Peyer's patch (tissue), 4 donors: ENCODE data around the gene SLCO1B1. TPM values are rescaled to one million over a fixed set of nuclear protein-coding genes. Genes with fewer than 3 reads are reported as not detected.

Source experiments
- DNase-seq, 3 donors: peaks; one replicate each; pipeline ENCODE4 v3.0.0-alpha.2; 2017 to 2019
- H3K27ac ChIP-seq, 4 donors: fragments of 200-600 bp; sonication (generic); one replicate each; pipeline ENCODE4 v1.5.1; 2016 to 2019
- H3K27me3 ChIP-seq, 2 donors: fragments of 200-600 bp; sonication (generic); one replicate each; pipeline ENCODE4 v1.5.1; 2019
- H3K36me3 ChIP-seq, 3 donors: fragments of 200-600 bp; sonication (generic); one replicate each; pipeline ENCODE4 v1.5.1; 2016 to 2019
- H3K4me1 ChIP-seq, 4 donors: fragments of 200-600 bp; sonication (generic); one replicate each; pipeline ENCODE4 v1.5.1; 2016 to 2019
- H3K4me3 ChIP-seq, 4 donors: fragments of 200-600 bp; sonication (generic); 1 replicate in 3 of 4; 2 replicates in 1 of 4; pipeline ENCODE4 v1.5.1; 2016 to 2019; ENCODE audit warnings: mild to moderate bottlenecking in 1 of 4
- H3K9me3 ChIP-seq, 4 donors: fragments of 200-600 bp; sonication (generic); one replicate each; pipeline ENCODE4 v1.5.1; 2016 to 2019; ENCODE audit warnings: mild to moderate bottlenecking in 1 of 4
- CTCF ChIP-seq, 6 experiments: fragments of 450-650 bp in 4 of 6; fragments of 200-600 bp in 2 of 6; sonication (generic) in 1 of 6; IDR thresholded peaks; one replicate each; pipeline ENCODE4 v1.5.1; 2017 to 2019; ENCODE audit warnings: antibody characterized with exemption in 6 of 6, mild to moderate bottlenecking in 3 of 6, moderate library complexity in 1 of 6
- POLR2A ChIP-seq, 2 donors: fragments of 450-650 bp; IDR thresholded peaks; one replicate each; pipeline ENCODE4 v1.5.1; 2017; ENCODE audit warnings: antibody characterized with exemption in 2 of 2, mild to moderate bottlenecking in 2 of 2, moderate library complexity in 2 of 2
- total RNA-seq, 4 donors: library from RNA; depleted of rRNA; stranded (reverse); fragments of >200 nt; gene quantifications; one replicate each; pipeline ENCODE4 v1.1.0, GENCODE V29; 2016

SLCO1B1 gene
- total RNA-seq, 4 donors from 2014 or later: not detected

- no peak for TF ChIP-seq POLR2A (IDR thresholded peaks at IDR 0.05)
- no peak for TF ChIP-seq CTCF (IDR thresholded peaks at IDR 0.05)
These were observed 92.9 kb downstream of the SLCO1B1 start for GRCh38 chr12:21223930-21224329.

GRCh38 chr12:21234395-21234794 lies 103.4 kb downstream of the SLCO1B1 start:
- Histone ChIP-seq H3K27me3 (no peaks in the 10 kb centered on the region), H3K4me1 (no peaks in the 10 kb centered on the region), H3K27ac (no peak overlapping the region), H3K4me3 (no peak overlapping the region), H3K36me3 (no peaks in the 10 kb centered on the region), H3K9me3 (no peaks in the 10 kb centered on the region)
- TF ChIP-seq POLR2A (IDR thresholded peaks at IDR 0.05) (no peak), CTCF (IDR thresholded peaks at IDR 0.05) (no peak)
- no peak for DNase-seq

More at GRCh38 chr12:21223930-21224329, 92.9 kb downstream of the SLCO1B1 start:
- no peaks in the 10 kb centered on the region for H3K27me3 ChIP-seq
- no peaks in the 10 kb centered on the region for H3K4me1 ChIP-seq
- no peaks in the 10 kb centered on the region for H3K9me3 ChIP-seq
- DNase-seq: no peak
- H3K36me3 ChIP-seq: no peaks in the 10 kb centered on the region
- H3K4me3 ChIP-seq: no peak overlapping the region
- H3K27ac ChIP-seq: no peak overlapping the region

DNA sequence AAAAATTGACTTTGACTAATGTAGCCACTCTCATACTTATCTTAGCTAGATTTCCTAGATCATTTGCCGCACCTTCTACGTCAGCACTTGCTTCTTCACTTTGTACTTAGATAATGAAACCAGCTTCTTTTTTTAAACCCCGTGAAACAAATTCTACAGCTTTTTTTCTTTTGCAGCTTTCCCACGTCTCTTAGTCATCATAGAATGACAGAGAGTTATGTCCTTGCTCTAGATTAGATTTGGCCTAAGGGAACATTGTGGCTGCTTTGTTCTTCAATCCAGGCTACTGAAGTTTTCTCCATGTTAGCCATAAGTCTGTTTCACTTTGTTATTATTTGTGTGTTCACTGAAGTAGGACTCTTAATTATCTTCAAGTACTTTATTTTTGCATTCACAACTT lies 108.9 kb downstream of the SLCO1B1 start:
- Histone ChIP-seq H3K27ac (no peak overlapping the region), H3K36me3 (no peaks in the 10 kb centered on the region), H3K9me3 (no peaks in the 10 kb centered on the region), H3K4me3 (no peak overlapping the region), H3K27me3 (no peaks in the 10 kb centered on the region), H3K4me1 (no peaks in the 10 kb centered on the region)
- no peak for DNase-seq
- TF ChIP-seq POLR2A (IDR thresholded peaks at IDR 0.05) (no peak), CTCF (IDR thresholded peaks at IDR 0.05) (no peak)

DNA sequence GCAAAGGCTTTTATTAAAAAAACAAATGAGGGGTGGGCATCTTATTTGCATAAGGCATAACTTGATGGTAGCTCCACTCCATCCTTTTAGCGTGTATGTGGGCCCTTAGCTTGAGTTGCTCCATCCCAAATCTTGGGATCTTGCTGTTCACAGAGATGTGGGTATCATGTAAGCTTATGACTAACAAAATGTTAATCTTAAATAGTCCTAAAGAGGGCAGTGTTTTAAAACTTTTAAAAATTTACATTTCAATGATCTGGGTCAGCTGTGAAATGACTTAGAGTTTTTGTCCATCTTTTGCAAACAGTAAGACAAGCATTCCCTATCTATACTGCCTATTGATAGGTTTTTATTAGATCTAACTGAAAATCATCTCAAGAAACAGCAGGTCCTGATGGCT lies 117.7 kb downstream of the SLCO1B1 start:
- Histone ChIP-seq H3K9me3 (no peaks in the 10 kb centered on the region), H3K4me1 (no peaks in the 10 kb centered on the region), H3K4me3 (no peak overlapping the region), H3K36me3 (no peaks in the 10 kb centered on the region), H3K27me3 (no peaks in the 10 kb centered on the region), H3K27ac (no peak overlapping the region)
- no peak for DNase-seq
- TF ChIP-seq POLR2A (IDR thresholded peaks at IDR 0.05) (no peak), CTCF (IDR thresholded peaks at IDR 0.05) (no peak)

DNA sequence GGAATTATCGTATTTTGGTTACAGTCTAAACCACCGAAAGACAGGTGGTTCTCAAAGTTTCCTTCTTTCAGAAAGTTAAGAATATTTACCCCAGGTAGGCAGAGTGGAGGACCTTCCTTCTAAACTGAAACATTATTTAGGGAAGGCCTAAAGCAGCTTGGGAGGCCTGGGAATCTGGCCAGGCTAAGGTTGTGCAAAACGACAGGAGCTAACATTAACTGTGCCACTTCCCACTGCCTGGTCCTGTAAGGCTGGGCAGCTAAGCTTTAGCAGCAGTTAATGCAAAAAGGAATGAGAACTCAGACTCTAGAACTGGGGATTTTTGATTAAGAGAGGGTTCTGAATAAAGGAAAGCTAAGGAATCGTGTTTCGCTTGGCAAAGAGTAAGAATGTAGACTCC lies 121.1 kb downstream of the SLCO1B1 start:
- Histone ChIP-seq H3K9me3 (no peaks in the 10 kb centered on the region), H3K36me3 (no peaks in the 10 kb centered on the region), H3K4me1 (no peaks in the 10 kb centered on the region), H3K27me3 (no peaks in the 10 kb centered on the region), H3K27ac (no peak overlapping the region), H3K4me3 (no peak overlapping the region)
- DNase-seq: no peak
- TF ChIP-seq POLR2A (IDR thresholded peaks at IDR 0.05) (no peak), CTCF (IDR thresholded peaks at IDR 0.05) (no peak)

GRCh38 chr12:21257172-21257571 lies 126.2 kb downstream of the SLCO1B1 start:
- Histone ChIP-seq H3K27ac (no peak overlapping the region), H3K36me3 (no peaks in the 10 kb centered on the region), H3K9me3 (no peaks in the 10 kb centered on the region), H3K4me1 (no peaks in the 10 kb centered on the region), H3K4me3 (no peak overlapping the region), H3K27me3 (no peaks in the 10 kb centered on the region)
- no peak for TF ChIP-seq CTCF (IDR thresholded peaks at IDR 0.05)
- no peak for TF ChIP-seq POLR2A (IDR thresholded peaks at IDR 0.05)
- DNase-seq: no peak
